K562 (cell line): ENCODE data around the gene KRT80. TPM values are rescaled to one million over a fixed set of nuclear protein-coding genes. Genes with fewer than 3 reads are reported as not detected.

ENCODE experiments used
- ATAC-seq: fragments of 200-7000 bp; cut with Tn5 transposase; 3 replicates; pipeline ENCODE4 v1.9.1; 2020; ENCODE audit warnings: moderate library complexity
- BruUV-seq: library from RNA; stranded (reverse); fragments of 400-500 nt; replicated peaks from 2 replicates; lab custom pipeline; 2021; lab: Mats Ljungman, UMichigan
- CTCF ChIA-PET: fragments of 300-600 bp; formaldehyde crosslinking; extraction: SDS; loops from one replicate; lab custom pipeline; 2021; ENCODE audit warnings: low intra/inter-chr PET ratio; lab: Yijun Ruan, JAX
- POLR2A ChIA-PET: fragments of 300-600, 350-650 bp; sonication (Branson Sonifier 250); formaldehyde crosslinking; extraction: SDS; loops from one replicate; lab custom pipeline; 2021; ENCODE audit warnings: antibody characterized with exemption, inconsistent platforms; lab: Yijun Ruan, JAX
- DNase-seq, 4 experiments: peaks; one replicate each; pipeline versions ENCODE4 v3.0.0 to v3.0.0-alpha.2; 2011 to 2018; ENCODE audit warnings: low spot score in 3 of 4, mixed read lengths in 3 of 4; ENCODE audit errors: extremely low read depth in 1 of 4
- FAIRE-seq: peaks from 2 replicates; lab custom pipeline; 2011; peaks lifted over from hg19 to GRCh38; lab: Jason Lieb, UNC
- H2AFZ ChIP-seq: 2 replicates; pipeline ENCODE4 v1.6.0; 2011; ENCODE audit warnings: low read depth, low read length, control low read depth, inconsistent platforms
- H3K27ac ChIP-seq: fragments of 200-600 bp; 3 replicates; pipeline ENCODE4 v1.8.0; 2011; ENCODE audit warnings: low read depth, mild to moderate bottlenecking, control low read depth, inconsistent platforms, low read length, moderate library complexity, mixed read lengths; ENCODE audit errors: extremely low read depth
- H3K27me3 ChIP-seq, 2 experiments: fragments of 300-600 bp in 1 of 2; 2 replicates in 1 of 2; 3 replicates in 1 of 2; pipeline versions ENCODE4 v1.6.0 to v1.8.0; 2011; ENCODE audit warnings: inconsistent platforms in 2 of 2, low read length in 2 of 2, mild to moderate bottlenecking in 1 of 2, mixed read lengths in 1 of 2, moderate library complexity in 1 of 2; ENCODE audit not compliant: control insufficient read depth in 2 of 2, insufficient read depth in 2 of 2
- H3K36me3 ChIP-seq: fragments of 300-600 bp; 3 replicates; pipeline ENCODE4 v1.8.0; 2011; ENCODE audit warnings: mild to moderate bottlenecking, low read length, inconsistent platforms; ENCODE audit not compliant: control insufficient read depth, insufficient read depth
- H3K4me1 ChIP-seq, 2 experiments: fragments of 200-600 bp in 1 of 2; replicated peaks in 1 of 2; 2 replicates in 1 of 2; 3 replicates in 1 of 2; pipeline versions ENCODE4 v1.5.1 to v1.8.0; 2011; ENCODE audit warnings: inconsistent platforms in 2 of 2, low read length in 2 of 2, mild to moderate bottlenecking in 1 of 2, mixed read lengths in 1 of 2, moderate library complexity in 1 of 2; ENCODE audit not compliant: control insufficient read depth in 2 of 2, insufficient read depth in 2 of 2
- H3K4me2 ChIP-seq: 2 replicates; pipeline ENCODE4 v1.6.1; 2011; ENCODE audit warnings: low read length, control low read depth, inconsistent platforms, mixed read lengths; ENCODE audit not compliant: insufficient read depth
- H3K4me3 ChIP-seq: fragments of 200-600 bp; sonication (generic), shearing (Covaris generic); 2 replicates; pipeline ENCODE4 v1.5.1; 2016; ENCODE audit warnings: control low read depth, inconsistent platforms
- H3K79me2 ChIP-seq: fragments of 200-600 bp; 3 replicates; pipeline ENCODE4 v1.8.0; 2011; ENCODE audit warnings: low read length, inconsistent platforms; ENCODE audit not compliant: control insufficient read depth, insufficient read depth
- H3K9ac ChIP-seq, 2 experiments: 2 replicates each; pipeline versions ENCODE4 v1.6.0 to v1.6.1; 2011; ENCODE audit warnings: low read depth in 2 of 2, low read length in 2 of 2, control low read depth in 1 of 2, inconsistent platforms in 1 of 2, mild to moderate bottlenecking in 1 of 2, mixed read lengths in 1 of 2; ENCODE audit not compliant: insufficient read depth in 1 of 2
- H3K9me1 ChIP-seq: one replicate; pipeline ENCODE4 v1.6.0; 2011; ENCODE audit warnings: inconsistent platforms, mild to moderate bottlenecking, low read length, moderate library complexity; ENCODE audit not compliant: control insufficient read depth, insufficient read depth
- H3K9me3 ChIP-seq: replicated peaks from 2 replicates; pipeline ENCODE4 v1.5.1; 2011; ENCODE audit warnings: low read depth, low read length, inconsistent platforms; ENCODE audit not compliant: control insufficient read depth, insufficient read depth
- H4K20me1 ChIP-seq: replicated peaks from 2 replicates; pipeline ENCODE4 v1.6.1; 2011; ENCODE audit warnings: low read length, inconsistent platforms, mixed read lengths; ENCODE audit not compliant: control insufficient read depth, insufficient read depth
- CBFB ChIP-seq: sonication (generic); formaldehyde crosslinking; IDR thresholded peaks from 2 replicates; pipeline ENCODE4 v1.4.0; 2020; ENCODE audit warnings: mild to moderate bottlenecking, missing genetic modification reagents
- ETV5 ChIP-seq: sonication (generic); formaldehyde crosslinking; IDR thresholded peaks from 2 replicates; pipeline ENCODE4 v1.4.0; 2020; ENCODE audit warnings: low read depth, mild to moderate bottlenecking, missing genetic modification reagents
- FOXJ3 ChIP-seq: sonication (generic); formaldehyde crosslinking; IDR thresholded peaks from 2 replicates; pipeline ENCODE4 v1.4.0; 2020; ENCODE audit warnings: mild to moderate bottlenecking, missing genetic modification reagents
- FOXP1 ChIP-seq: sonication (generic); formaldehyde crosslinking; IDR thresholded peaks from 2 replicates; pipeline ENCODE4 v1.8.0; 2022; ENCODE audit warnings: mild to moderate bottlenecking, missing genetic modification reagents
- GATA2 ChIP-seq: sonication (generic); formaldehyde crosslinking; IDR thresholded peaks from 2 replicates; pipeline ENCODE4 v1.4.0; 2020; ENCODE audit warnings: mild to moderate bottlenecking, missing genetic modification reagents
- HDGF ChIP-seq: fragments of 450-650 bp; IDR thresholded peaks from 2 replicates; pipeline ENCODE4 v1.6.1; 2016
- MEF2D ChIP-seq: conservative IDR thresholded peaks from 2 replicates; pipeline ENCODE4 v1.6.1; 2016; ENCODE audit warnings: low read depth, missing genetic modification characterization, missing compliant biosample characterization
- NR3C1 ChIP-seq: sonication (generic); formaldehyde crosslinking; IDR thresholded peaks from 2 replicates; pipeline ENCODE4 v1.8.1; 2022; ENCODE audit warnings: missing genetic modification reagents
- OTX1 ChIP-seq: fragments of 450-650 bp; formaldehyde crosslinking; IDR thresholded peaks from 2 replicates; pipeline ENCODE4 v1.4.0; 2022; ENCODE audit warnings: mild to moderate bottlenecking
- RBM17 ChIP-seq: fragments of 200-400 bp; formaldehyde crosslinking; IDR thresholded peaks from 2 replicates; pipeline ENCODE4 v1.6.1; 2017; ENCODE audit warnings: low read depth, mild to moderate bottlenecking, low read length, borderline replicate concordance
- TAL1 ChIP-seq: fragments of 450-650 bp; IDR thresholded peaks from 2 replicates; pipeline ENCODE4 v1.6.1; 2016; ENCODE audit warnings: mild to moderate bottlenecking
- ZFP1 ChIP-seq: fragments of 450-650 bp; formaldehyde crosslinking; IDR thresholded peaks from 2 replicates; pipeline ENCODE4 v1.4.0; 2020; ENCODE audit warnings: mild to moderate bottlenecking, mixed read lengths
- ZNF12 ChIP-seq: sonication (generic); formaldehyde crosslinking; IDR thresholded peaks from 2 replicates; pipeline ENCODE4 v1.4.0; 2020; ENCODE audit warnings: mild to moderate bottlenecking, missing genetic modification reagents
- WGBS: fragments of 100-300 bp; shearing (Covaris generic); methylation state at CpG from one replicate; pipeline ENCODE4 v1.1.6; 2016; ENCODE audit warnings: low coverage, mixed read lengths; ENCODE audit not compliant: insufficient coverage; ENCODE audit errors: missing lambda C conversion rate; 5-methylcytosine and 5-hydroxymethylcytosine counted together
- in situ Hi-C: fragments of 300-500 bp; cut with MboI; formaldehyde crosslinking; loops from 4 replicates; pipeline ENCODE4 v1.15.0; 2018; ENCODE audit warnings: inconsistent platforms, mixed read lengths
- intact Hi-C: fragments of 100-400 bp; cut with micrococcal nuclease; formaldehyde crosslinking; loops from 2 replicates; pipeline ENCODE4 v1.14.2; 2022
- polyA plus RNA-seq, 8 experiments: library from polyadenylated mRNA; depleted of rRNA in 4 of 8; stranded (reverse) in 5 of 8; unstranded in 3 of 8; fragments of >200 nt; fragmentation: Nextera tagmentation in 2 of 8; fragmentation: Illumina TruSeq in 1 of 8; extraction: Ambion mirVana in 2 of 8; extraction: Trizol in 1 of 8; gene quantifications; 2 replicates each; pipeline versions ENCODE4 v1.2.1 to v1.2.3, GENCODE V29; 2011 to 2014; ENCODE audit warnings: inconsistent platforms in 1 of 8, missing spikeins in 1 of 8
- total RNA-seq, 7 experiments: library from RNA; depleted of rRNA in 6 of 7; stranded (reverse); fragments of >200 nt in 6 of 7; fragmentation: Illumina TruSeq in 2 of 7; extraction: Trizol in 2 of 7; gene quantifications; 2 replicates each; pipeline versions ENCODE4 v1.2.1 to v1.2.3, GENCODE V29; 2011 to 2021; ENCODE audit warnings: low replicate concordance in 1 of 7
- TF ChIP-seq, protein P1 (sequence below): sonication (generic); formaldehyde crosslinking; IDR thresholded peaks from 2 replicates; pipeline ENCODE4 v1.8.0; 2022; ENCODE audit warnings: missing genetic modification reagents, mild to moderate bottlenecking, borderline replicate concordance
- TF ChIP-seq, protein P2 (sequence below): fragments of 450-650 bp; IDR thresholded peaks from 2 replicates; pipeline ENCODE4 v1.6.1; 2016
- TF ChIP-seq, protein P3 (sequence below): sonication (generic); formaldehyde crosslinking; IDR thresholded peaks from 2 replicates; pipeline ENCODE4 v1.8.0; 2022; ENCODE audit warnings: mild to moderate bottlenecking, missing genetic modification reagents

The KRT80 gene
- total and polyA plus RNA-seq, 9 of the 15 experiments (the other 6 are each of a cell fraction or from before 2014, with no cell fraction given), result not detected

DNA sequence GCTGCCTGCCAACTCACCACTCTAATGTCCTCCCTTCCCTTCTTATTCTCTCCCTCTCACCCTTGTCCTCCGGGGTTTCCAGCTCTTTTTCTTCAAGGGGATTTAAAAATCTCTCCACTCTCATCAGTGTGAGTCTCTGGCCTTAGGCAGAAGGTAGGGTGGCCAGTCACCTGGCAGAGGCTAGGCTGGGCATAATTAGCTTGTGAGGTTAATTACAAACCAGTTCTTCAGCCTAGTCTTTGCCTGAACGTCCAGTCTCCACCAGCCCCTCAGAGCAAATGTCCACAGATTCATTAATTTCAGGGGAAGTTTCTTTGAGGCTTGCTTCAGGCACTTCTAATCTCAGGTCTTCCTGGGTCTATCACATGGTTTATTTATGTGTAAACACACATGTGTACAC lies 48.0 kb upstream of the KRT80 start (continued):
- TF ChIP-seq, protein P1, sequence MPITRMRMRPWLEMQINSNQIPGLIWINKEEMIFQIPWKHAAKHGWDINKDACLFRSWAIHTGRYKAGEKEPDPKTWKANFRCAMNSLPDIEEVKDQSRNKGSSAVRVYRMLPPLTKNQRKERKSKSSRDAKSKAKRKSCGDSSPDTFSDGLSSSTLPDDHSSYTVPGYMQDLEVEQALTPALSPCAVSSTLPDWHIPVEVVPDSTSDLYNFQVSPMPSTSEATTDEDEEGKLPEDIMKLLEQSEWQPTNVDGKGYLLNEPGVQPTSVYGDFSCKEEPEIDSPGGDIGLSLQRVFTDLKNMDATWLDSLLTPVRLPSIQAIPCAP, result no peak
- TF ChIP-seq HDGF, result no peak

DNA sequence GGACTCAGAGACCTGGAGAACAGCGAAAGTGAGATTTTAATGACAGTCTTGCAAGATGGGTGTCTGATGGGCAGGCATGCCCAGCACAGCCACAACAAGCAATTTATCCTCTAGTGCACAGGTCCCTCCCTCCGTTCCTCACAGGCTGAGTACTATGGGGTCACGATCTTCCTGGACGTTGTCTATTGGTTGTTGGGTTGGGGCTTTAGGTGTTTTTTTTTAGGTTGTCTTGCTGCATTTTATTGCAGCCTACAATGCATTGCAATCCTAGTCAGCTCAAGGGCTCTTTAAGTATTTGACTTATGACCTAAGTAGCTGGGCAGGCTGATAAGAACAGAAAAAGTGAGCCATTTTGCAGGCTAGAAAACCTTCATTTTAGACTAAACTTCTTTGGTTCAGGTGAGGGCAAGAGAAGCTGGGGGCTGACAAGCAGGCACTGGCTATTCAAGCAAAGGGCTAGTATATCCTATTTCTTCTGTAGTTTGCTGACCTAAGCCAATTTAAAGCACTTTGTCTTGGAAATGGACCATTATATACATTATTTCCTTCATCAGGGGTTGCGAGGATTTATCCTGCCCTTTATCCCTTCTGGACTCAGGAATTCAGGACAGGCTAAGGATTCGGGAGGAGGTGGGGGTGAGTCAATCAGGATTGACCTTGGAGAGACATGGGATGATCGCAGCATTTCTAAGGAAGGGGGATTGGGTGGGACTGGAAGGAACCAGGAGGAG lies 47.3 kb upstream of the KRT80 start:
- no peak for ATAC-seq

More for the DNA sequence above, 47.3 kb upstream of the KRT80 start:
- H3K9me3 ChIP-seq, result no peaks in the 10 kb centered on the region
- H3K9ac ChIP-seq, result no peak overlapping the region
- H3K4me1 ChIP-seq, result no peaks in the 10 kb centered on the region
- peaks cover 6% of the 10 kb centered on the region; the same call in 1 of the 2 replicates for H4K20me1 ChIP-seq
- H3K79me2 ChIP-seq, result no peaks in the 10 kb centered on the region
- 1% methylated on average over 7 of the region's 7 CpGs for WGBS
- BruUV-seq, result no TSS peak
- FAIRE-seq (no peak), DNase-seq (no peak)
- no peak for TF ChIP-seq ZFP1 (CRISPR knock-in tag)
- TF ChIP-seq, protein P2, sequence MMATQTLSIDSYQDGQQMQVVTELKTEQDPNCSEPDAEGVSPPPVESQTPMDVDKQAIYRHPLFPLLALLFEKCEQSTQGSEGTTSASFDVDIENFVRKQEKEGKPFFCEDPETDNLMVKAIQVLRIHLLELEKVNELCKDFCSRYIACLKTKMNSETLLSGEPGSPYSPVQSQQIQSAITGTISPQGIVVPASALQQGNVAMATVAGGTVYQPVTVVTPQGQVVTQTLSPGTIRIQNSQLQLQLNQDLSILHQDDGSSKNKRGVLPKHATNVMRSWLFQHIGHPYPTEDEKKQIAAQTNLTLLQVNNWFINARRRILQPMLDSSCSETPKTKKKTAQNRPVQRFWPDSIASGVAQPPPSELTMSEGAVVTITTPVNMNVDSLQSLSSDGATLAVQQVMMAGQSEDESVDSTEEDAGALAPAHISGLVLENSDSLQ, result no peak
- no peak for TF ChIP-seq CBFB (CRISPR knock-in tag)
- TF ChIP-seq, protein P3, sequence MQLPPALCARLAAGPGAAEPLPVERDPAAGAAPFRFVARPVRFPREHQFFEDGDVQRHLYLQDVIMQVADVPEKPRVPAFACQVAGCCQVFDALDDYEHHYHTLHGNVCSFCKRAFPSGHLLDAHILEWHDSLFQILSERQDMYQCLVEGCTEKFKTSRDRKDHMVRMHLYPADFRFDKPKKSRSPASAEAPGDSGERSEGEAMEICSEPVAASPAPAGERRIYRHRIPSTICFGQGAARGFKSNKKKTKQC (CRISPR knock-in tag), result no peak
- no peak for TF ChIP-seq FOXJ3 (CRISPR knock-in tag)
- no peak for TF ChIP-seq MEF2D (tag)
- no peak for TF ChIP-seq OTX1
- TF ChIP-seq RBM17, result no peak
- TF ChIP-seq ETV5, result no peak
- TF ChIP-seq TAL1, result no peak
- TF ChIP-seq FOXP1 (CRISPR knock-in tag), result no peak
- no peak for TF ChIP-seq NR3C1 (CRISPR knock-in tag)
- TF ChIP-seq ZNF12 (CRISPR knock-in tag), result no peak
- TF ChIP-seq GATA2, result no peak
- no peaks in the 10 kb centered on the region for H3K9me1 ChIP-seq
- H3K36me3 ChIP-seq, result no peaks in the 10 kb centered on the region
- intact Hi-C loops (no loop called here), in situ Hi-C loops (no loop called here)
- no peak overlapping the region for H2AFZ ChIP-seq
- H3K27me3 ChIP-seq, result peaks cover 2 to 48% of the 10 kb centered on the region in 2 experiments; a peak in 4 of 5 replicates
- H3K4me3 ChIP-seq, result no peak overlapping the region
- ChIA-PET CTCF (no interaction called here), POLR2A (no interaction called here)
- H3K4me2 ChIP-seq, result no peak overlapping the region
- no peak overlapping the region for H3K27ac ChIP-seq
